Right lobe of liver (tissue), 4 donors: Measurements from ENCODE around the gene CEMIP2.

Experiments
- POLR2A ChIP-seq: fragments of 450-650 bp; IDR thresholded peaks from one replicate; pipeline ENCODE4 v1.6.1; 2017; ENCODE audit warnings: antibody characterized with exemption, mild to moderate bottlenecking
- TF ChIP-seq, protein P1 (sequence below), 4 donors: fragments of 200-600 bp in 3 of 4; fragments of 450-650 bp in 1 of 4; IDR thresholded peaks; one replicate each; pipeline versions ENCODE4 v1.5.1 to v1.8.0; 2016 to 2022; ENCODE audit warnings: antibody characterized with exemption in 4 of 4, mild to moderate bottlenecking in 2 of 4
- donor health status: DM: no; HTN: no; CAD: no.
- donor health status: DM: no; HTN: no; CAD: no.
- donor health status: DM: no; HTN: yes; CAD: no.

DNA sequence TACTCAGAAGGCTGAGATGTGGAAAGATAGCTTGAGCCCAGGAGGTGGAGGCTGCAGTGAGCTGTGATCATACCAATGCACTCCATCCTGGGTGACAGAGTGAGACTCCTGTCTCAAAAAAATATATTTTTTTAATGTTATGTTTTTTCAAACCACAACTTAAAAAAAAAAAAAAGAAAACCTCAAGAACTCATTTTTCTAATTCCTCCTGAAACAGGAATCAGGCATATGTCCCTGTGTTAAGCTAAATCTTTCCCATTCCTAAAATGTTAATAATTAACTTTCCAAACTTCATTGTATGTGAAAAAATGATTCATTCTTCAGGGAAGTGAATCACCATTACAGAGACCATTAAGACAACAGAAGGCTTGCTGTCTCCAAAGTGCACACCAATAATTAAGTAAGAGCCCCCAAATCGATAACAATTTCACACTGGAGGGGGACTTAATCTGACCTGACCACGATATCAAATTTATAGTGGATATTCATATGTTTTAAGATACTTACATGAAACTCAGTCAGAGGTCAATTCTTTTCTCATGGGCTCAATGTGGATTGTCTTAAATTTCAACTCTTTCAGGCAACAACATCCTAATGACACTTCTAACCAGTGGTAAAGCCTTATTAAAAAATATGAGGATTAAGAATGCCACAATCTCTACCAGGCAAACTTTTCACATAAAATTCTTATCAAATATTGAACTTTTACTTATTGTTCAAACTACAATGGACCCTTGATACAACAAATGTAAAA lies 5.2 kb downstream of the CEMIP2 start:
- TF ChIP-seq POLR2A = no peak
- TF ChIP-seq, protein P1, sequence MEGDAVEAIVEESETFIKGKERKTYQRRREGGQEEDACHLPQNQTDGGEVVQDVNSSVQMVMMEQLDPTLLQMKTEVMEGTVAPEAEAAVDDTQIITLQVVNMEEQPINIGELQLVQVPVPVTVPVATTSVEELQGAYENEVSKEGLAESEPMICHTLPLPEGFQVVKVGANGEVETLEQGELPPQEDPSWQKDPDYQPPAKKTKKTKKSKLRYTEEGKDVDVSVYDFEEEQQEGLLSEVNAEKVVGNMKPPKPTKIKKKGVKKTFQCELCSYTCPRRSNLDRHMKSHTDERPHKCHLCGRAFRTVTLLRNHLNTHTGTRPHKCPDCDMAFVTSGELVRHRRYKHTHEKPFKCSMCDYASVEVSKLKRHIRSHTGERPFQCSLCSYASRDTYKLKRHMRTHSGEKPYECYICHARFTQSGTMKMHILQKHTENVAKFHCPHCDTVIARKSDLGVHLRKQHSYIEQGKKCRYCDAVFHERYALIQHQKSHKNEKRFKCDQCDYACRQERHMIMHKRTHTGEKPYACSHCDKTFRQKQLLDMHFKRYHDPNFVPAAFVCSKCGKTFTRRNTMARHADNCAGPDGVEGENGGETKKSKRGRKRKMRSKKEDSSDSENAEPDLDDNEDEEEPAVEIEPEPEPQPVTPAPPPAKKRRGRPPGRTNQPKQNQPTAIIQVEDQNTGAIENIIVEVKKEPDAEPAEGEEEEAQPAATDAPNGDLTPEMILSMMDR (IDR thresholded peaks at IDR 0.05) = no peak
